HG03439 (cell line): Measurements from ENCODE around the gene ZSWIM1.

Source experiments
- ATAC-seq: cut with Tn5 transposase; IDR thresholded peaks from one replicate; pipeline ENCODE4 v1.9.1; 2021; ENCODE audit warnings: mild to moderate bottlenecking, moderate library complexity; ENCODE audit not compliant: unreplicated experiment

Gene ZSWIM1

GRCh38 chr20:45907219-45907948 is 26.4 kb downstream of the ZSWIM1 start:
- ATAC-seq, result no peak

- no peak for ATAC-seq
Observed at GRCh38 chr20:45908084-45908483, 27.1 kb downstream of the ZSWIM1 start.

GRCh38 chr20:45909336-45909808 is 28.3 kb downstream of the ZSWIM1 start:
- ATAC-seq, result no peak

DNA sequence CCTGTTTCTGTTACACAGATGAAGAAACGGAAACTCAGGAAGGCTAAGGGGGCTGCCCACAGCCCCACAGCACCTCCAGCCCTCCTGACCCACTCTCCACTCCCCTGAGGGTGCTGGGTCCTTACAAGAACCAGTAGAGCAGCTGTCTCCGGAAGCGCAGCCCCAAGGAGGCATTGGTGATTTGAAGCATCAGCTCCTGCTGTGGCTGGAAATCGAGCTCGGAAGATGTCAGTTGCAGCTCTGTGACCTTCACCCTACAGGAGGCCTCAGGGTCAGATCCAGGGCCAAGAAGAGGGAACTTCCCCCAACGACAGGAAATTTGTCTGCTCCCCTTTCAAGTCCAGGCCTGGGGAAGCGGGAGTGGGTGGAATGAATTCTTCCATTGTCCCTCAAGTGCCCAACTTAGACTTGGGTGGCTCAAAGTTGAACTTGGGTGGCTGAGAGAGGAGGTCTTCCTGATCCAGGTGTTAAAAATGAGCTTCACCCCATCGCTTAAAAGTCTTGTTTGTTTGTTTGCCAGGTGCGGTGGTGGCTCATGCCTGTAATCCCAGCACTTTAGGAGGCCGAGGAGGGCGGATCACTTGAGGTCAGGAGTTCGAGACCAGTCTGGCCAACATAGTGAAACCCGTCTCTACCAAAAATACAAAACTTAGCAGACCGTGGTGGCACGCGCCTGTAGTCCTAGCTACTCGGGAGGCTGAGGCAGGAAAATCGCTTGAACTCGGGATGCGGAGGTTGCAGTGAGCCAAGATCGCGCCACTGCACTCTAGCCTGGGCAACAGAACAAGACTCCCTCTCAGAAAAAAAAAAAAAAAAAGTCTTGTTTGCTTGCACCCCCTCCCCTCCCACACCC is 29.0 kb downstream of the ZSWIM1 start:
- no peak for ATAC-seq

- ATAC-seq, result peak; percentile 80
Observed at GRCh38 chr20:45910670-45911485, 29.9 kb downstream of the ZSWIM1 start.

DNA sequence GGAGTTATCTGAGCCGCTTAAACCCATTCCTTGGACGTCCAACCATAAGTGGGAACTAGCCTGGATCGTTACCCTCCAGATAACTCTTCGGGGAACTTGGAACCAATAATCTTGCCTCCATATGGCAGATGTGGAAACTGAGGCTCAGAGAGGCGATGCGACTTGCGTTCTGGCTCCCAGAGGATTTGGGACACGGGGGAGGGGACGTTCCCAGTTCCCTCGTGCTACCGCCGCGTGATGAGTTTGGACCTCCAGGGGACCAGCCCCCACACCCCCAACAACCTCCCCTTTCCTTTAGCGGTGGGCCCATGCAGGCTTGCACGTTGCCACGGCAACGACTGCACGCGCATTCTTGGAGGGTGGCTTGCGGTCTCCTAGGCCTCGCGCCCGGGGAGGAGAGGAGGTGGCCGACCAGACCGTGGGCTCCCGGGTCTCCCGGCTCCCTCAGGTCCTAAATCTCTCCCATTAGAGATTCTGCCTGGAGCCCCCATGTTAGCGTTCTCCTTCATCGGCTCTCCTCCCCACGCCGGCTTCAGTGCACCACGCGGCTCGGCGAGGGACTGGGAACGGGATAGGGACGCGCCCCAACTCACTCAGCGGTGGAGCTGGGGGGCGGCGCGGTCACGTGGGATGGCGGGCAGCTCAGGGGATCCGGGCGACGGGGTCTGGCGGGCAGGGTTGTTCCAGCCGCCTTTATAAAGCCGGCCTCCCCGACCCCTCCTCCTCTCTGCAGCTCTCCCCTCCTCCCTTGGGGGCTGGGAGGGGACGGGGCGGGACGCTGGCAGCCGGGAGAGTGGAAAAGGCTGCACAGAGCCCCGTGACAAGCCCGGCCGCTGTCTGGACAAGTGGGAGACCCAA is 30.7 kb downstream of the ZSWIM1 start, which contains the start of gene PLTP:
Gene PLTP, minus strand, starts transcription at position 670 of the 858 bp plus-strand sequence. CDS start 703 bp downstream, outside the sequence.
- no peak for ATAC-seq

DNA sequence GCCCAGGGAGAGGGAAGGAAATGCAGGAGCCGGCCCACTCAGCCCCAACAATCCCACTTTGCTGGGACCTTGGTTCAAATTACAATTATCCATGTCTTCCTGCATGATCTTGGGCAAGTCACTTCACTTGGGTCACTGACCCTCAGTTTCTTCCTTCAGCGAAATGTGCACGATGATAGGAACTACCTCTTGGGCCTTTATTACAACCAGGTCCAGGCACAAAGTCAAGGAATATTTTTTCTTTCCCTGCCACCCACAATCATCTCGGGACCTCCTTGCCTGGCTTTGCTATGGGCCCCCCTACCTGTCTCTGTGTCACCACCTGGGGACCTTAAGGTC is 31.3 kb downstream of the ZSWIM1 start:
- no peak for ATAC-seq

- ATAC-seq, result no peak
Observed at GRCh38 chr20:45913116-45913515, 32.1 kb downstream of the ZSWIM1 start.

GRCh38 chr20:45917790-45918141 is 36.7 kb downstream of the ZSWIM1 start:
- no peak for ATAC-seq

DNA sequence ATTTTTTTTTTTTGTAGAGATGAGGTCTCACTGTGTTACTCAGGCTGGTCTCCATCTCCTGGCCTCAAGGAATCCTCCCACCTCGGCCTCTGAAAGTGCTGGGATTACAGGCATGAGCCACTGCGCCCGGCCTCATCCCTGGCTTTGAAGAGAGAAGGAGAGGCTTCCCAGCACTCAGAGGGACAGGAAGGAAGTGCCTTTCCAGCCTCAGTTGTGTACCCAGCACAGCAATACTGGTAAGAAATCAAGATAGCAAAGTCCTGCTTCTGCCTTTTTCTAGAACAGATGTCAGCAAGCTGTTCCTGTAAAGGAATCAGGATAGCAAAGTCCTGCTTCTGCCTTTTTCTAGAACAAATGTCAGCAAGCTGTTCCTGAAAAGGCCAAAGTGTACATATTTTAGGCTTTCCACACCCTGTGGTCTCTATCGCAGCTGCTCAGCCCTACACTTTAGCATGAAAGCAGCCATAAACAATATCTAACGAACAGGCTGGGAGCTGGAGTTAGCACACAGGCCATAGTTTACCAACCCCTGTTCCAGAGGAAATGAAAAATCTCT is 37.2 kb downstream of the ZSWIM1 start:
- no peak for ATAC-seq

GRCh38 chr20:45918779-45919537 is 37.9 kb downstream of the ZSWIM1 start:
- no peak for ATAC-seq

DNA sequence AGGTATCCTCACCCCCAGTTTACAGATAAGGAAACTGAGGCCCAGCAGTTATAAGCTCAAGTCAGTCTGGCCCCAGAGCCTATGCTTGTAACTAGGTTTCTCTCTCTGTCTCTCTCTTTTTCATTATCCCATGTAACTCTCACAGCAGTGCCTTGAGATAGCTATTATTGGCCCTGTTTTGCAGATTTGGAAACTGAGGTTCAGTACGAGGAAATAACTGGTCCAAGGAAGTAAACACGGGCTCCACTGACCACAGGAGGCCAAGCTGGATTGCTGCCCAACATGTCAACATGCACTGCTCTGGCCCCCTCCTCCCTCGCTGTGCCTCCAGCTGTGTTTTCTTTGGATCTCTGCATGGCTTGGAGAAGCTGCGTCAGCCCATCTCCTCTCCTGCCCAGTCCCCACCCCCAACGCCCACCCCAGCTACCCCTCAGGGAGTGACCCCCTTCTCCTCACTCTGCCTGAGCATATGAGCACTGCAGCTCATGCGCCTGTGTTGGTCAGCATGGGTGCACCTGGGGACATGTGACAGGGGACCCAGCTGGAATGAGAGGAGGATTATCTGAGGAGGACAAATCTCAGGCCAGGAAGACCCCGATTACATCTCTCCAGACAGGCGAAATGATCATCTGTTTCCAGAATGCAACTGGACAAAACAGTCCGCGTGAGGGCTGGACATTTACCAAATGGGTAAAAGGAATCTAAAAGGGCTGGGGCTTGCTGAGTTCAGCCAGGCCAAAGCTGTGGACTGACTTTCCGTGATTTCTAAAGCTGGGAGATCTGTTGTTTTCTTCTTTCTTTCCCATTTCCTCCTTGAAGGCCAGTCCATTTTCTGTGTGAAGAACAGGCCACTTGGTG is 38.7 kb downstream of the ZSWIM1 start:
- no peak for ATAC-seq

GRCh38 chr20:45920462-45921336 is 39.7 kb downstream of the ZSWIM1 start:
- no peak for ATAC-seq

DNA sequence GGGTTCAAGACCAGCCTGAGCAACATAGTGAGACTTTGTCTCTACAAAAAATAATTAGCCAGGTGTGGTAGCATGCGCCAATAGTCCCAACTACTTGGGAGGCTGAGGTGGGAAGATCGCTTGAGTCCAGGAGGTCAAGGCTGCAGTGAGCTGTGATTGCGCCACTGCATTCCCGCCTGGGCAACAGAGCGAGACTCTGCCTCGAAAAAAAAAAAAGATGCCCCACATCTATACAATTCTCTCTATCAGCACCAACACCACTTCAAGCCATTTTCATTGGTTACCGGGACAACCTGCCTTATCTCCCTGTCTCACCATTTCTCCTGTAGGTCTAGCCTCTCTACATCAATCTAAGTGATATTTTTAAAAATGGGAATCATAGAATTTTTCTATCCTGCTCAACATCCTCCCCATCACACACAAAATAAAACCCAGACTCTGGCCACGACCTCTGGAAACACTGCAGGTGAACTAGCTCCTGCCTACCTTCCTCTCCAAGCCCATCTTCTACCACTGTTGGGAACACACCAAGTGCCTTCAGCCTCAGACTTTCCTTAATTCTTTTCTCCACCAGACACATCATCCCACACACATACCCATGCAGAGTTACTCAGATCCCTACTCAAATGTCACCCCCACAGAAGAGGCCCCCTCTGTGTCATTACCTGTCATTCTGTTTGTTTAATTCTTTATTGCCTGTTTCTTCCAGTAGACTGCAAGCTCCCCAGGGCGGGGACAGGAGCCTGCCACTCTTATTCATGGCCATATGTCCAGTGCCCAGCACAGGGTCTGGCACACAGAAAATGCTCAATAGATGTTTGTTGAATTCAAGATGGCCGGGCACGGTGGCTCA is 40.5 kb downstream of the ZSWIM1 start:
- no peak for ATAC-seq

- no peak for ATAC-seq
Observed at GRCh38 chr20:45924391-45925261, 43.6 kb downstream of the ZSWIM1 start.
